ENCODE measurements around the gene ISG20L2. TPM values are rescaled to one million over a fixed set of nuclear protein-coding genes. Genes with fewer than 3 reads are reported as not detected.

Gene ISG20L2
- total RNA-seq, 1 donor from 2014 or later: 33.0 TPM

DNA sequence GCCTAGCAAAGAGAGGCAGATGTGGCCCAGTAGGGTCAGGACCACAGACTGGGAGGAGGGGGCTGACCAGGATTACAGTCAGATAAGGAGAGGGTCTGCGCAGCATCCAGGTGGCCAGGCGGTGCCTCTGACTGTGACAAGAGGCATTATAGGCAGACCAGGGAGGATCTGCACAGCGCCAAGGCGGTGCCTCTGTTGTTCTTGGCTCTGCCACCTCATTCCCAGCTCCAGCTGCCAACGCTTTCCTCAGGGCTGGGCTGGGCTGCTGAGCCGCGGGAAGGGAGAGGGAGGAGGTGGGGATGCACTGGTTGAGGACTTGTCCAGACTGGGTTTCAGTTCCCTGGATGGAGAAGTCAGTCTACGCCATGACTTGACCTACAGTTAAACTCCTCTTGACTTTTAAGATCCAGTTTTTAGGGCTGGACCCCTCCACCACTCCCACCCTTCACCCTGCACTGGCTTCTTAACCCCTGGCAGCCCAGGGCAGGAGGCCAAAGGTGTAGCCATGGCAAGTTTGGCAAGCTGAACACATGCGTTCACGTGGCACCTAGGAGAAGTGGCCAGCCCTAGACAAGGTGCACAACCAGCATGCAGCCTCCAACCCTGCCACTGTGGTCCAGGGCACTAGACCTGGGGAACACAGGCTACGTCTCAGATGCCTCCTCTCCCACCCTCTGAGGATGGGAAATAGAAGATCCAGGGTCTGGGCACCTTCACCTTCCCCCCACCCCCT, 18.6 kb downstream of the ISG20L2 start:
- Mint-ChIP-seq H3K9me3 (ENCODE audit: unreplicated experiment) (no peaks in the 10 kb centered on the region), H3K4me3 (ENCODE audit: unreplicated experiment) (no peak overlapping the region), H3K27me3 (ENCODE audit: unreplicated experiment) (no peaks in the 10 kb centered on the region), H3K4me1 (ENCODE audit: unreplicated experiment) (peaks cover 87% of the 10 kb centered on the region), H3K36me3 (ENCODE audit: unreplicated experiment) (no peaks in the 10 kb centered on the region), H3K27ac (ENCODE audit: unreplicated experiment) (peak overlapping the region; percentile 82)
- peak; percentile 94 for DNase-seq (ENCODE audit: extremely low spot score, unreplicated experiment)
- TF ChIP-seq, protein P1, sequence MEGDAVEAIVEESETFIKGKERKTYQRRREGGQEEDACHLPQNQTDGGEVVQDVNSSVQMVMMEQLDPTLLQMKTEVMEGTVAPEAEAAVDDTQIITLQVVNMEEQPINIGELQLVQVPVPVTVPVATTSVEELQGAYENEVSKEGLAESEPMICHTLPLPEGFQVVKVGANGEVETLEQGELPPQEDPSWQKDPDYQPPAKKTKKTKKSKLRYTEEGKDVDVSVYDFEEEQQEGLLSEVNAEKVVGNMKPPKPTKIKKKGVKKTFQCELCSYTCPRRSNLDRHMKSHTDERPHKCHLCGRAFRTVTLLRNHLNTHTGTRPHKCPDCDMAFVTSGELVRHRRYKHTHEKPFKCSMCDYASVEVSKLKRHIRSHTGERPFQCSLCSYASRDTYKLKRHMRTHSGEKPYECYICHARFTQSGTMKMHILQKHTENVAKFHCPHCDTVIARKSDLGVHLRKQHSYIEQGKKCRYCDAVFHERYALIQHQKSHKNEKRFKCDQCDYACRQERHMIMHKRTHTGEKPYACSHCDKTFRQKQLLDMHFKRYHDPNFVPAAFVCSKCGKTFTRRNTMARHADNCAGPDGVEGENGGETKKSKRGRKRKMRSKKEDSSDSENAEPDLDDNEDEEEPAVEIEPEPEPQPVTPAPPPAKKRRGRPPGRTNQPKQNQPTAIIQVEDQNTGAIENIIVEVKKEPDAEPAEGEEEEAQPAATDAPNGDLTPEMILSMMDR (IDR thresholded peaks at IDR 0.05): no peak

- Mint-ChIP-seq H3K27ac (ENCODE audit: unreplicated experiment) (peak overlapping the region; percentile 82), H3K27me3 (ENCODE audit: unreplicated experiment) (no peaks in the 10 kb centered on the region), H3K4me1 (ENCODE audit: unreplicated experiment) (peaks cover 92% of the 10 kb centered on the region), H3K9me3 (ENCODE audit: unreplicated experiment) (no peaks in the 10 kb centered on the region), H3K4me3 (ENCODE audit: unreplicated experiment) (no peak overlapping the region), H3K36me3 (ENCODE audit: unreplicated experiment) (peaks cover 3% of the 10 kb centered on the region)
- no peak for DNase-seq (ENCODE audit: extremely low spot score, unreplicated experiment)
- TF ChIP-seq, protein P1 (IDR thresholded peaks at IDR 0.05): no peak
Measured at GRCh38 chr1:156709031-156709430, 19.5 kb downstream of the ISG20L2 start.

DNA sequence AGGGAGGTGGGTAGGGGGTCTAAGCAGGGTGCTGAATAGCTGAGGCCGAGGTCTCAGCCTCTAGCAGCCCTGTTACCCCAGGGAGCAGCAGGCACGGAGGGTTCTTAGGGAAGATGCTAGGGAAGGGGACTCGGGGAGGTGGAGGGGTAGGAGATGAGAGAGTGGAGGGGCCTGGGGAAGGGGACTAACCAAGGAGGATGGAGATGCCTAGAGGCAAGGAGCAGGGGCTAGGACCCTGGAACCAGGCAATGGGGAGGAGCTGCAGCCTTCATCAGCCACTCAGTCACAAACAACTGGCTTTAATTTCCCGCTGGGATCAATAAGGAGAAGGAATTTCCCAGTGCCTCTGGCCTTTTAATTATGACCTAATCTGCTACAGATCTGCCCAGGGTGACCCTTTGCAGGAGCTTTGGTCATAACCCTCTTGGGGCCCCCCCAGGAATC, 20.3 kb downstream of the ISG20L2 start:
- Mint-ChIP-seq H3K4me3 (ENCODE audit: unreplicated experiment) (no peak overlapping the region), H3K9me3 (ENCODE audit: unreplicated experiment) (no peaks in the 10 kb centered on the region), H3K27ac (ENCODE audit: unreplicated experiment) (peak overlapping the region; percentile 82), H3K4me1 (ENCODE audit: unreplicated experiment) (peaks cover 98% of the 10 kb centered on the region), H3K27me3 (ENCODE audit: unreplicated experiment) (no peaks in the 10 kb centered on the region), H3K36me3 (ENCODE audit: unreplicated experiment) (peaks cover 3% of the 10 kb centered on the region)
- TF ChIP-seq, protein P1 (IDR thresholded peaks at IDR 0.05): no peak
- DNase-seq (ENCODE audit: extremely low spot score, unreplicated experiment): no peak

GRCh38 chr1:156707417-156708217, 20.9 kb downstream of the ISG20L2 start:
- TF ChIP-seq, protein P1 (IDR thresholded peaks at IDR 0.05): no peak
- no peak for DNase-seq (ENCODE audit: extremely low spot score, unreplicated experiment)
- H3K27me3 Mint-ChIP-seq (ENCODE audit: unreplicated experiment): no peaks in the 10 kb centered on the region
- H3K4me1 Mint-ChIP-seq (ENCODE audit: unreplicated experiment): peaks cover 95% of the 10 kb centered on the region
- no peak overlapping the region for H3K4me3 Mint-ChIP-seq (ENCODE audit: unreplicated experiment)
- H3K36me3 Mint-ChIP-seq (ENCODE audit: unreplicated experiment): peaks cover 3% of the 10 kb centered on the region
- peak overlapping the region; percentile 95 for H3K27ac Mint-ChIP-seq (ENCODE audit: unreplicated experiment)
- H3K9me3 Mint-ChIP-seq (ENCODE audit: unreplicated experiment): no peaks in the 10 kb centered on the region
